ENCODE data around the gene PIGP. TPM values are rescaled to one million over a fixed set of nuclear protein-coding genes. Genes with fewer than 3 reads are reported as not detected.
A peak's percentile ranks its signal among the peaks of the same experiment; 100 is the strongest.

Gene PIGP
- total and polyA plus RNA-seq, 9 of the 15 experiments (the other 6 are each of a cell fraction or from before 2014, with no cell fraction given): 18.3 to 122 (median 35.6) TPM

DNA sequence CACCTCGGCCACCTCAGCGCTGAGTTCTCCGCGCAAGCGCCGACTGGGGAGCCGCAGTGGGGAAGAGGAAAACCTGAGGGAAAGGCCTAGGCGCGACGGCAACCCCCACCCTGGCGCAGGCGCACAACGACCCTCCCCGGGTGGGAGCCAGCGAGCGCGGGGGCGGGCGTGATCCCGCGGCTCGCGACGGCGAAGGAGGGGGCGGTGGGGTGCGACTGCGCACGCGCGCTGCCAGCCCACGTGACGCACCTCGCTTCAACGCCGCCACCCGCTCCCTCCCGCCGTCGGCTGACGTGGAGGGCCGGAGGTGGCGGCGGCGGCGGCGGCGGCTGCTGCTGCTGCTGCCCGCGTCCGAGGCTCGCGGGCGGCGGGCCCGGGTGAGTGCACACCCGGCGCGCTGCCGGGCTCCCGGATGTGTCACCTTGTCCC lies at the start of gene PIGP, which contains the start of gene TTC3 (continued):
- no peak for TF ChIP-seq SP1 (CRISPR knock-in tag; IDR thresholded peaks at IDR 0.05)
- TF ChIP-seq, protein P1, sequence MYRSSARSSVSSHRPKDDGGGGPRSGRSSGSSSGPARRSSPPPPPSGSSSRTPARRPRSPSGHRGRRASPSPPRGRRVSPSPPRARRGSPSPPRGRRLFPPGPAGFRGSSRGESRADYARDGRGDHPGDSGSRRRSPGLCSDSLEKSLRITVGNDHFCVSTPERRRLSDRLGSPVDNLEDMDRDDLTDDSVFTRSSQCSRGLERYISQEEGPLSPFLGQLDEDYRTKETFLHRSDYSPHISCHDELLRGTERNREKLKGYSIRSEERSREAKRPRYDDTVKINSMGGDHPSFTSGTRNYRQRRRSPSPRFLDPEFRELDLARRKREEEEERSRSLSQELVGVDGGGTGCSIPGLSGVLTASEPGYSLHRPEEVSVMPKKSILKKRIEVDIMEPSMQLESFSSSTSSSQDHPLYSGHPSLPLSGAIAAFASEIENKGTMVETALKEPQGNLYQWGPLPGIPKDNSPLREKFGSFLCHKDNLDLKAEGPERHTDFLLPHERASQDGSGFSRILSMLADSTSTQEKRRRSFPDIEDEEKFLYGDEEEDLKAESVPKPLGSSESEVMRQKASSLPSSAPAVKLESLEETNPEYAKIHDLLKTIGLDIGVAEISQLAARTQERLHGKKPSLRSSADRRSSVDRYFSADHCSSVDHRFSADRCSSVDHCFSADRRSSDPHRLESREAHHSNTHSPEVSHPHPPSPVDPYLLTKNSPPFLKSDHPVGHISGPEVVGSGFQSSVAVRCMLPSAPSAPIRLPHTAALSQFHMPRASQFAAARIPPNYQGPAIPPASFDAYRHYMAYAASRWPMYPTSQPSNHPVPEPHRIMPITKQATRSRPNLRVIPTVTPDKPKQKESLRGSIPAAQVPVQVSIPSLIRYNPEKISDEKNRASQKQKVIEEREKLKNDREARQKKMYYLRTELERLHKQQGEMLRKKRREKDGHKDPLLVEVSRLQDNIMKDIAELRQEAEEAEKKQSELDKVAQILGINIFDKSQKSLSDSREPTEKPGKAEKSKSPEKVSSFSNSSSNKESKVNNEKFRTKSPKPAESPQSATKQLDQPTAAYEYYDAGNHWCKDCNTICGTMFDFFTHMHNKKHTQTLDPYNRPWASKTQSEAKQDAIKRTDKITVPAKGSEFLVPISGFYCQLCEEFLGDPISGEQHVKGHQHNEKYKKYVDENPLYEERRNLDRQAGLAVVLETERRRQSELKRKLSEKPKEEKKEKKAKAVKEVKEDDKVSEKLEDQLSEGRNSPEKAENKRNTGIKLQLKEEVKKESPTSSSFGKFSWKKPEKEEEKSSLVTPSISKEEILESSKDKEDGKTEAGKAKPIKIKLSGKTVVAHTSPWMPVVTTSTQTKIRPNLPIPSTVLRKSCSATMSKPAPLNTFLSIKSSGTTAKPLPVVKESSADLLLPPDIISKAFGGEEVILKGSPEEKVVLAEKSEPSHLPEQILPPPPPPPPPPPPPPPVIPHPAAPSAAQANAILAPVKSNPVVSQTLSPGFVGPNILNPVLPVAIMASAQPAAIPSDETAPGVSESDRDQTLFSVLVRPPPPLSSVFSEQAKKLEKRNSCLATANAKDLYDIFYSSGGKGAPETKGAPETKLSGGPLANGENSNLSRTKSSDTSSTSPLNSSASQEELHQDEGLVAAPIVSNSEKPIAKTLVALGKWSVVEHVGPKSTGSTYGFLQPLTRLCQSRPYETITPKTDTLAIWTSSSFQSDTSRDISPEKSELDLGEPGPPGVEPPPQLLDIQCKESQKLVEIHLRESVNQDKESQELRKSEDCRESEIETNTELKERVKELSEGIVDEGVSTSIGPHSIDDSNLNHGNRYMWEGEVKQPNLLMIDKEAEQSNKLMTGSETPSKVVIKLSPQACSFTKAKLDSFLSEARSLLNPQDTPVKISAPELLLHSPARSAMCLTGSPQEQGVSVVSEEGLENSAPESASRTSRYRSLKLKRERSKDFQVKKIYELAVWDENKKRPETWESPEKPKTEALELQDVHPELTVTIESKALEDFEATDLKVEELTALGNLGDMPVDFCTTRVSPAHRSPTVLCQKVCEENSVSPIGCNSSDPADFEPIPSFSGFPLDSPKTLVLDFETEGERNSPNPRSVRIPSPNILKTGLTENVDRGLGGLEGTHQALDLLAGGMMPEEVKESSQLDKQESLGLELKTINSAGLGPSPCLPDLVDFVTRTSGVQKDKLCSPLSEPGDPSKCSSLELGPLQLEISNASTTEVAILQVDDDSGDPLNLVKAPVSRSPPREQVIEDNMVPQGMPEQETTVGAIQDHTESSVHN (IDR thresholded peaks at IDR 0.05; ENCODE audit: borderline replicate concordance in 1 of 2, low read depth in 1 of 2): no peak
- TF ChIP-seq CBFA2T3 (IDR thresholded peaks at IDR 0.05): no peak
- TF ChIP-seq WHSC1 (IDR thresholded peaks at IDR 0.05; ENCODE audit: low read length): no peak
- no peak for TF ChIP-seq ZNF217 (CRISPR knock-in tag; IDR thresholded peaks at IDR 0.05)
- TF ChIP-seq HDAC2 (IDR thresholded peaks at IDR 0.05): no peak
- TF ChIP-seq MAFF (IDR thresholded peaks at IDR 0.05; ENCODE audit: low read length): no peak
- TF ChIP-seq ZBTB8A (IDR thresholded peaks at IDR 0.05; ENCODE audit: partially characterized antibody): no peak
- TF ChIP-seq ESRRB (CRISPR knock-in tag; IDR thresholded peaks at IDR 0.05; ENCODE audit: borderline replicate concordance): no peak
- peak; percentile 85 for TF ChIP-seq TBP (optimal IDR thresholded peaks at IDR 0.05; ENCODE audit: low read depth, low read length)
- TF ChIP-seq MYBL2 (IDR thresholded peaks at IDR 0.05; ENCODE audit: low read depth): no peak
- no peak for TF ChIP-seq MYBL2 (CRISPR knock-in tag; IDR thresholded peaks at IDR 0.05; ENCODE audit: borderline replicate concordance)
- no peak for TF ChIP-seq CCNT2 (IDR thresholded peaks at IDR 0.05; ENCODE audit: borderline replicate concordance, extremely low read depth, insufficient read length, low read depth, low read length)
- peak; percentile 99 for TF ChIP-seq CREB3L1 (IDR thresholded peaks at IDR 0.05; ENCODE audit: borderline replicate concordance, low read depth)
- TF ChIP-seq EWSR1 (IDR thresholded peaks at IDR 0.05; ENCODE audit: borderline replicate concordance, low read depth, partially characterized antibody): no peak
- TF ChIP-seq, protein P2, sequence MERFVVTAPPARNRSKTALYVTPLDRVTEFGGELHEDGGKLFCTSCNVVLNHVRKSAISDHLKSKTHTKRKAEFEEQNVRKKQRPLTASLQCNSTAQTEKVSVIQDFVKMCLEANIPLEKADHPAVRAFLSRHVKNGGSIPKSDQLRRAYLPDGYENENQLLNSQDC (CRISPR knock-in tag; IDR thresholded peaks at IDR 0.05): no peak
- TF ChIP-seq FOS (IDR thresholded peaks at IDR 0.05; ENCODE audit: extremely low read depth, insufficient read length): no peak
- no peak for TF ChIP-seq ZNF511 (CRISPR knock-in tag; IDR thresholded peaks at IDR 0.05)
- TF ChIP-seq BDP1 (IDR thresholded peaks at IDR 0.05; ENCODE audit: insufficient read depth, insufficient read length): no peak
- TF ChIP-seq TRIM24 (IDR thresholded peaks at IDR 0.05): no peak

Measured in K562 (cell line).